HG02798 (cell line): ENCODE measurements around the gene RALGPS2.
"Not testable (repeated sequence)": the region's sequence is repeated elsewhere in the genome, so short reads cannot be mapped to it uniquely, and the experiment has no call there.

Experiments
- ATAC-seq: cut with Tn5 transposase; IDR thresholded peaks from one replicate; pipeline ENCODE4 v1.9.1; 2021; ENCODE audit warnings: mild to moderate bottlenecking; ENCODE audit not compliant: unreplicated experiment, poor library complexity

RALGPS2 gene

DNA sequence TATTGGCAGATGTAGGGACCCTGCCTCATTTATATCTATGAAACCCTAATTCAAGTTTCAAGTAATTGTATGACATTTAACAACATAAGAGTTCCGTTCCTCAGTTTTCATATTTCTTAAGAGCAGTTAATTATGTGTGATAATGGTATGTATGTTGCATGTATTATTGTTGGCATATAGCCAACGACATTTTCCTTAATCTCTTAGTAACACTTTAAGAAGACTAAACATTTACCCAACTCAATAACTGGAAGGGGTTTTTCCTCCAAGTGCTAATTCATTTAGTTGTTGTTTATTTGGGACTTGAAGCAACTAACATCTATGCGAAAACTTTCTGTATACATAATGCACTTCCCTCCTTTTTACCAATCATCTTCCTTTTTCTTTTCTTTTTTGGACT is 1.5 kb upstream of the RALGPS2 start:
- no peak for ATAC-seq

- no peak for ATAC-seq
Observed at GRCh38 chr1:178724376-178724727, 692 bp upstream of the RALGPS2 start.

GRCh38 chr1:178725466-178726086 is 532 bp downstream of the RALGPS2 start:
- peak; percentile 37 for ATAC-seq

- peak; percentile 59 for ATAC-seq
Observed at GRCh38 chr1:178726087-178726517, 1.1 kb downstream of the RALGPS2 start.

DNA sequence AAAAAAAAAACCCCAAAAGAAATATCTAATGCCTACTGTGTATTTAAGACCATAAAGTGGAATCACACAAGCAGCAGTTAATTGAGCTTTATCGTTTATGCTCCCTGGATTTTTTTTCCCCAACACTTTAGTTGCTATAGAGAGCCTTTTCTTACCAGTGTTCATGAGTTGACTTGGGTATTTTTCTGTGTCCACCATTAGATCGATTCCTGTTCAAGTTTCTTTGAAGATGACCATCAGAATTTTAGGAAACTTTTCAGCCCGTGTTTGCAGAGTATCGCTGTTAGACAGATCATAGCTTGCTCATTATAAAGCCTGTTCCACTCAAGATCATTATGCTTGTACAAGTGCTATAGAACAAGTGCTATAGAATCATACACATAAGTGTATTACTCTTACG is 1.5 kb downstream of the RALGPS2 start:
- ATAC-seq: no peak

- ATAC-seq: no peak
Observed at GRCh38 chr1:178727014-178727895, 2.2 kb downstream of the RALGPS2 start.

- no peak for ATAC-seq
Observed at GRCh38 chr1:178733972-178734371, 8.9 kb downstream of the RALGPS2 start.

- no peak for ATAC-seq
Observed at GRCh38 chr1:178738780-178739179, 13.7 kb downstream of the RALGPS2 start.

DNA sequence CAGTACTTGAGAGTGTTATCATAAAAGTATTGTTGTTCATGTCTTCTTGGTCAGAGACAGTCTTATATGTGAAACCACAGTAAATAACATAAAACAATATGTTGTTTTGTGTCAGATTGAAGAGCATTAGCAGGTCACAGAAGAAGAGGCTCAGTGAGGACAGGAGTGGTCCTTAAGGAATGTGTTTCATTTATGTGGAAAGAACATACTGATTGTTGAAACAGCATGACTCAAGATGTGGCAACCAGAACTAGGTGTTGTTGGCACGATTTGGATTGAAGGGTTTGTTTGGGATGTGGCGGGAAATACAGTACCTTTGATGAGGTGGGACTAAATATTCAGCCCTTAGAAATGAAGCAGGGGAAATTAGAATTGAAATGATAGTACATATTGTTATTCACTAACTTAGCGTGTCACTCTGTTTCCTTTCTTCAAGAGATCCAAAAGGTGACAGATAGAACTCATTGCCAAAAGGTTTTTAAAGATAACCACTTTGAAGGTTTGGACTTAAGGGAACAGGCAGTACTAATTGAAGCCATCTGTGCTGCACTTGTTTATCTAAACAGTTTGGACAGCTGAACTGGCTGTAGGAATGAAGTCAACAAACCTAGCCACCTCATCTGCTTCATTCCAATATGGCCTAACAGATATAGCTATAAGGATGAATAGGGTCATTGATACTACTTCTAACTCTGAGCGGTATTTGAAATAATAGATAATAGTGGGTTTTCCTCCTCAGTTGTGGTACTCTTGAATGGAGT is 14.4 kb downstream of the RALGPS2 start:
- no peak for ATAC-seq

DNA sequence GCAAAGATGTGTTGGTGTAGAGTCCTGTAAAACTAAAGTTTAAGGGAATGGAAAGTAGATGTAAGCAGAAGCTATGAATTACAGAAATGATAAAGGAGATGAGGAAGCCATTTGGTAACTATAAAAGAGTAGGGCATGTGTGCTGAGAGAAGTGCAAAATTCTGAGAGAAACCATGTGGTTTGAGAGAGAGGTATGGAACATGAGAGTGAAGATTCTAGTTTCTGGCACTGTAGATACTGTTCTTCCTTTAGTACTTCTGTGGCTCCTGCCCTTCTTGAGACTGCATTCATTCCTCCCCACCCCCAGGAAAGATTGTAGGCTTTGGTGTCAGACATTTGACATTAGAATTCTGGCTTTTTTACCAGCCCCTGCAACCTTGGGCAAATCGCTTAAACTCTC is 15.4 kb downstream of the RALGPS2 start:
- ATAC-seq: no peak

DNA sequence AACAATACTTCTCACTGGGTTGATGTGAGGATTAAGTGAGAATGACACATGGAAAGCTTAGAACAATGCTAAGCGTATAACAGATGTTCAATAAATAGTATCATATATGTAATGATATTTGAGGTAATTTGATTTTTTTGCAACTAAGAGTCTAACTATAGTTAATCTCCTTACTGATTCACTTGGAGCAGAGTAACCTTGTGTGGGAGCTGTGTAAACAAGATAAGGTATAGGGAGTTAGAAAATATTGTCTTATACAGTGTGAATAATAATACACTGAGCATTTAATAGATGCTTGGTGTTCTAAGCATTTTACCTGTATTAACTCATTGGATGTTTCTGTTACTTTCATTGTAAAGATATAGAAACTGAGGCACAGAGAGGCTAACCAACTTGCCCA is 15.9 kb downstream of the RALGPS2 start:
- no peak for ATAC-seq

DNA sequence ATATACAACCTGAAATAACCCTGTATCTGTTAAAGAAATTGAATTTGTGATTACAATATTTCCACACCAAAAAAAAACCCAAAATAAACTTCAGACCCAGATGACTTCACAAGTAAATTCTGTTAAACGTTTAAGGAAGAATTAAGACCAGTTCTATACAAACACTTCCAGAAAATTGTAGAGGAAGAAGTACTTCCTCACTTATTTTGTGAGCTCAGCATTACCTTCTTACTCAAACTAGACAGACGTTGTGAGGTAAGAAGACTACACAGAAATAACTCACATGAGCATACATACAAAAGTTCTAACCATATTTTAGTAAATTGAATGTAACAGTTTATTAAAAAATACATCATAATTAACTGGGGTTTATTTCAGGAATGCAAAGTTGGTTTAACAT is 18.8 kb downstream of the RALGPS2 start:
- ATAC-seq: no peak

DNA sequence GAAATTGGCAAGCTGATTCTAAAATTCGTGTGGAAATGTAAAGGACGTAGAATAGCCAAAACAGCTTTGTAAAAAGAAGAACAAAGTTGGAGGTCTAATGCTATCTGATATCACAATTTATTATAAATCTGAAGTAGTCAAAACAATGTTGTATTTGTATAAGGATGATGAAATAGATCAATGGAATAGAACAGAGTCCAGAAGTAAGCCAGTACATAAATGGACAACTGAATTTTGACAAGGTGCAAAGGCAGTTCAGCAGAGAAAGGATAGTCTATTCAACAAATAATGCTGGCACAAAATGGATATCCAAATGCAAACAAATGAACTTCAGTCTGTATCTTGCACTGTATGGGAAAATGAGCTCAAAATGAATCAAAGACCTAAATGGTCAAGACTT is 20.2 kb downstream of the RALGPS2 start:
- no peak for ATAC-seq

- ATAC-seq: no peak
Observed at GRCh38 chr1:178746345-178746744, 21.3 kb downstream of the RALGPS2 start.

- ATAC-seq: not testable (repeated sequence)
Observed at GRCh38 chr1:178747361-178747760, 22.3 kb downstream of the RALGPS2 start.

DNA sequence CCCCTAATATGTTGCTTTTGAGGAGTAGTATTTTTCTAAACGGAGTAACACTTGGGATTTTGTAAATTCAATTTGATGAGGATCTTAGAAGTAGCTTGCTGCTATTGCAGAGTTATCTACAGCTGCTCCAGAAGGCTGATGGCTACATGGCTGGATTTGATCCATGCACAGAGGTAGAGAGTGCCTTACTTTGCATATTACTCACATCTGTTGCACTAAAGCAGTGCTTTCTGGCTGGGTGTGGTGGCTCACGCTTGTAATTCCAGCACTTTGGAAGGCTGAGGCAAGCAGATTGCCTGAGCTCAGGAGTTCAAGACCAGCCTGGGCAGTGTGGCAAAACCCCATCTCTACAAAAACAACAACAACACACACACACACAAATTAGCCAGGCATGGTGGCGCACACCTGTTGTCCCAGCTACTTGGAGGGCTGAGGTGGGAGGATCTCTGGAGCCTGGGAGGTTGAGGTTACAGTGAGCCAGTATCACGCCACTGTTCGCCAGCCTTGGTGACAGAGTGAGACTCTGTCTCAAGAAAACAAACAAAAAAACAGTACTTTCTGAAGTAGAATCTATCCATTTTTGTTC is 24.6 kb downstream of the RALGPS2 start:
- no peak for ATAC-seq

GRCh38 chr1:178751046-178751445 is 26.0 kb downstream of the RALGPS2 start:
- ATAC-seq: no peak

DNA sequence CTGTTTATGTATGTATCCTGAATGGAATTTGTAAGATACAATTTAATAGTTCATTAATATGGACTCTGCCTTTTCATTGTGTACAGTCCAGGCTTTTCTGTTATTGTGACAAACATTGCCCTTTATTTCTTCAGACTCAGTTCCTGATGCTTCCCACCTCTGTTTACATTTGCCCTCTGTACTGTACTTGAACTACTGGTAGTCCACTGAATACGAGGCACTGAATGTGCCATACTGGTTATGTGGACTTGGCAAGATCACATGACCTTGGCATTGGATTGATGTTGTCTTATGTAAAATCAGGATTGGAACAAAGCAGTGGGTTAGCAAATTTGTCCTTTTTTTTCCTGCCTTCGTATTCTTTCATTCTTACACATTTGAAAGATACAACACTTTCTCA is 27.8 kb downstream of the RALGPS2 start:
- ATAC-seq: no peak

DNA sequence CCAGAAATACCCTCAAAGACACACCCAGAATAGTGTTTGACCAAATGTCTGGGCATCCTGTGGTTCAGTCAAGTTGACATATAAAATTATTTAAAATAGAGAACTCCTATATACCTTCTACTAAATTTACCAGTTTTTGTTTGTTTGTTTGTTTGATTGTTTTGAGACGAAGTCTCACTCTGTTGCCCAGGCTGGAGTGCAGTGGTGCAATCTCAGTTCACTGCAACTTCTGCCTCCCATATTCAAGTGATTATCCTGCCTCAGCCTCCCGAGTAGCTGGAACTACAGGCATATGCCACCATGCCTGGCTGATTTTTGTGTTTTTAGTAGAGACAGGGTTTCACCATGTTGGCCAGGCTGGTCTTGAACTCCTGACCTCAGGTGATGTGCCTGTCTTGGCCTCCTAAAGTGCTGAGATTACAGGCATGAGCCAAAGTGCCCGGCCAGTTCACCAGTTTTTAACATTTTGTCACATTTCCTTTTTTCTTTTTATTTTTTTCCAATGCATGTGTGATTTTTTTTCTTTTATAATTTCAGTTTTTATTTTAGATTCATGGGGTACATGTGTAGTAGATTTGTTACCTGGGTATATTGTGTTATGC is 29.7 kb downstream of the RALGPS2 start:
- not testable (repeated sequence) for ATAC-seq

DNA sequence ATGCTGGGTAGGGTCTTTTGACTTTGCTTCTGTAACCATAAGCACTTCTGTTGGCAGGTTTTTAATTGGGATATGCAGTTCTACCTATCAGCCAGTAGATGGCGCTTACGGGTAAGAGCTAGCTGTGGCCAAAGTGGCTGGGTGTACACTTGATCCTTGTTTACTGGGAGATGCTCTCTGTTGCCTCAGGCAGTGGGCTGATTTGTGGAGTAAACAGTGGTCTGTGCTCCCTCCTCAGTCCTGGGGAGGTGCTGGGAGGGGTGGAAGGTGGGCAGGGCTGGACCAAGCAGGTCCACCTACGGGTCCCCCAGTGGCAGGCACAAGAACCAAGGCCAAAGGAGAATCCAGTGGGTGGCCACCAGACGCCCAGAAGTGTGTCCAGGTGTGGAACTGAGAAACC is 43.4 kb downstream of the RALGPS2 start:
- no peak for ATAC-seq
